ENCODE data around the gene PRKAB1. TPM values are rescaled to one million over a fixed set of nuclear protein-coding genes. Genes with fewer than 3 reads are reported as not detected.
"Not testable (repeated sequence)": the region's sequence is repeated elsewhere in the genome, so short reads cannot be mapped to it uniquely, and the experiment has no call there.

Gene PRKAB1
- total and polyA plus RNA-seq, 9 of the 15 experiments (the other 6 are each of a cell fraction or from before 2014, with no cell fraction given): 32.6 to 94.2 (median 63.8) TPM

DNA sequence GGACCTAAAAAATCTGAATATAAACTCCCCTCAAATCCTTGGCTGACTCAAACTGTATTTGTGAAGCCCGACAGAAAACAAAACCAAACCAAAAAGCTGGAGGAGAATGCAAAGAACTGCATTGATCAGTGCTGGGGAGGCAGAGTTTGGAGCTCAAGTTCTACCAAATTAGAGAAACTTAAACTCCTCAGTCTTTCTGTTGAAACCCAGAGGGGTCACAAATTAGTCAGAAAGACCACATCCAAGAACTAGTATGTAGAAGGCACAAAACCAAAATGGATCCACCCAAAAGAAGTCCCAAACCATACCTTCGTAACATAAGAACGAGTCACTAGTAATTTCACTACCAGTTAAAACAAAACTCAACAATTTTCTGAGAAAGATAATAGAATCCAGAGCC is 15.3 kb upstream of the PRKAB1 start (continued):
- TF ChIP-seq CUX1 (CRISPR knock-in tag; IDR thresholded peaks at IDR 0.05): no peak

GRCh38 chr12:119657001-119657400 is 10.9 kb upstream of the PRKAB1 start:
- peaks cover 2 to 16% of the 10 kb centered on the region in 2 experiments; a peak in 4 of 5 replicates for H3K4me1 ChIP-seq (replicated peaks in 1 of 2; ENCODE audit: control insufficient read depth in 2 of 2, insufficient read depth in 2 of 2, low read length in 2 of 2)
- H3K9ac ChIP-seq (ENCODE audit: insufficient read depth in 1 of 2, low read depth in 2 of 2, low read length in 2 of 2); H3K79me2 ChIP-seq (ENCODE audit: control insufficient read depth, insufficient read depth, low read length); H2AFZ ChIP-seq (ENCODE audit: low read depth, low read length); BruUV-seq (replicated peaks); in situ Hi-C loops (cut with MboI); H3K9me1 ChIP-seq (ENCODE audit: control insufficient read depth, insufficient read depth, low read length); H3K27me3 ChIP-seq (ENCODE audit: control insufficient read depth in 2 of 2, insufficient read depth in 2 of 2, low read length in 2 of 2); H3K4me3 ChIP-seq; ATAC-seq; H4K20me1 ChIP-seq (replicated peaks; ENCODE audit: control insufficient read depth, insufficient read depth, low read length); DNase-seq (ENCODE audit: extremely low read depth in 1 of 4, low spot score in 3 of 4); H3K4me2 ChIP-seq (ENCODE audit: insufficient read depth, low read length); FAIRE-seq; intact Hi-C loops (cut with micrococcal nuclease); H3K9me3 ChIP-seq (replicated peaks; ENCODE audit: control insufficient read depth, insufficient read depth, low read depth, low read length); CTCF ChIA-PET (ENCODE audit: low intra/inter-chr PET ratio); H3K27ac ChIP-seq (ENCODE audit: extremely low read depth, low read depth, low read length); H3K36me3 ChIP-seq (ENCODE audit: control insufficient read depth, insufficient read depth, low read length): not testable (repeated sequence)
- POLR2A ChIA-PET: interaction anchor here (0.6 kb wide), 1 partner anchor 225 kb away, joined by 3 read pairs; no protein-coding TSS in a partner anchor
- WGBS (ENCODE audit: insufficient coverage, low coverage, missing lambda C conversion rate): 15% methylated on average over 2 of the region's 2 CpGs

Data from K562 (cell line).